A673 (cell line): Measurements from ENCODE around the gene ATP2B2. TPM values are rescaled to one million over a fixed set of nuclear protein-coding genes. Genes with fewer than 3 reads are reported as not detected.

ENCODE experiments used
- BruUV-seq: library from RNA; stranded (reverse); fragments of 400-500 nt; replicated peaks from 2 replicates; lab custom pipeline; 2021; lab: Mats Ljungman, UMichigan
- CTCF ChIA-PET: fragments of 300-600 bp; sonication (Branson Sonifier 250); formaldehyde crosslinking; loops from one replicate; lab custom pipeline; 2022; ENCODE audit warnings: antibody characterized with exemption; lab: Charles Lee
- POLR2A ChIA-PET: fragments of 300-600 bp; sonication (Branson Sonifier 250); formaldehyde crosslinking; loops from one replicate; lab custom pipeline; 2022; ENCODE audit warnings: antibody characterized with exemption; ENCODE audit not compliant: low non-redundant PET; lab: Charles Lee
- DNase-seq: peaks from one replicate; pipeline ENCODE4 v3.0.0-alpha.2; 2015; ENCODE audit warnings: low spot score
- H3K27ac ChIP-seq: fragments of 200-600 bp; sonication (generic); 2 replicates; pipeline ENCODE4 v1.5.1; 2016; ENCODE audit warnings: mixed run types, low read depth, mild to moderate bottlenecking, mixed read lengths, antibody characterized with exemption, low read length; ENCODE audit not compliant: poor library complexity, severe bottlenecking
- H3K27me3 ChIP-seq: fragments of 200-600 bp; sonication (generic); replicated peaks from 2 replicates; pipeline ENCODE4 v1.6.1; 2017; ENCODE audit warnings: mixed run types, low read depth, mild to moderate bottlenecking, mixed read lengths, antibody characterized with exemption, low read length; ENCODE audit not compliant: insufficient read depth, poor library complexity
- H3K36me3 ChIP-seq: fragments of 200-600 bp; sonication (generic); 2 replicates; pipeline ENCODE4 v1.6.1; 2016; ENCODE audit warnings: mixed run types, mild to moderate bottlenecking, mixed read lengths, antibody characterized with exemption, low read length; ENCODE audit not compliant: insufficient read depth, poor library complexity, severe bottlenecking
- H3K4me1 ChIP-seq: fragments of 200-600 bp; sonication (generic); 2 replicates; pipeline ENCODE4 v1.6.1; 2017; ENCODE audit warnings: mixed run types, mild to moderate bottlenecking, mixed read lengths, antibody characterized with exemption, low read length; ENCODE audit not compliant: insufficient read depth, poor library complexity, severe bottlenecking
- H3K4me3 ChIP-seq: fragments of 200-600 bp; sonication (generic); 2 replicates; pipeline ENCODE4 v1.5.1; 2016; ENCODE audit warnings: low read depth, mixed run types, mild to moderate bottlenecking, mixed read lengths, low read length; ENCODE audit not compliant: poor library complexity, severe bottlenecking
- H3K9me3 ChIP-seq: fragments of 200-600 bp; sonication (generic); 2 replicates; pipeline ENCODE4 v1.6.1; 2016; ENCODE audit warnings: mixed run types, low read depth, mild to moderate bottlenecking, mixed read lengths, antibody characterized with exemption, low read length; ENCODE audit not compliant: poor library complexity, severe bottlenecking
- EZH2 ChIP-seq: fragments of 200-600 bp; sonication (generic); IDR thresholded peaks from 2 replicates; pipeline ENCODE4 v1.6.1; 2017; ENCODE audit warnings: borderline replicate concordance, low read depth, mild to moderate bottlenecking, mixed read lengths, antibody characterized with exemption, low read length; ENCODE audit not compliant: poor library complexity, severe bottlenecking
- intact Hi-C: fragments of 100-400 bp; cut with micrococcal nuclease; formaldehyde crosslinking; loops from one replicate; pipeline ENCODE4 v1.10.0; 2022; ENCODE audit not compliant: unreplicated experiment
- total RNA-seq: library from RNA; stranded (reverse); gene quantifications from 2 replicates; pipeline ENCODE4 v1.2.3, GENCODE V29; 2021
- TF ChIP-seq, protein P1 (sequence below): fragments of 300-800, 200-600 bp; sonication (generic); conservative IDR thresholded peaks from 2 replicates; pipeline ENCODE4 v1.5.1; 2017; ENCODE audit warnings: low read depth, mild to moderate bottlenecking, antibody characterized with exemption, low read length, moderate library complexity, mixed read lengths

ATP2B2 gene
- total RNA-seq, 1 experiment from 2014 or later, result 0.17 TPM

DNA sequence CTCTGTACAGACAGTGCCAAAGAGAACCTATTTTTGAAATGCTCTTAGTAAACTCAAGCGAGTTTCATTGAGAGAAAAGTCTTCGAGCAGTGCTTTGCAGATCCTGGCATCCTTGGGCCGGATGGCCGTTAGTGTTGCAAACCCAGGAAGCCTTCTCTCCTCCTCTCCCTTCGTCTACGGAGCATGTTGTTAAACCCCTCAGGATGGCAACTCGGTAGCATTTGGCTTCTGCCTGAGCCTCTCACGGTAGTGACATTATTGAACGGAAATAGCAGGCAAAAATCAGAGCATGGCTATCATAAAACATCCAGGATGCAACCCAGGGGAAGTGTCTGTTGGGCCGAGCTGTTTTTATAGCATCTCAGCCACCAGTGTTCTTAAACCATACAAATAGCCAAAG is 177.8 kb downstream of the ATP2B2 start:
- Histone ChIP-seq H3K4me1 (no peaks in the 10 kb centered on the region), H3K27me3 (peaks cover 75% of the 10 kb centered on the region), H3K4me3 (no peak overlapping the region), H3K9me3 (no peaks in the 10 kb centered on the region), H3K27ac (no peak overlapping the region), H3K36me3 (no peaks in the 10 kb centered on the region)
- ChIA-PET POLR2A (no interaction called here), CTCF (no interaction called here)
- TF ChIP-seq EZH2, result no peak
- TF ChIP-seq, protein P1, sequence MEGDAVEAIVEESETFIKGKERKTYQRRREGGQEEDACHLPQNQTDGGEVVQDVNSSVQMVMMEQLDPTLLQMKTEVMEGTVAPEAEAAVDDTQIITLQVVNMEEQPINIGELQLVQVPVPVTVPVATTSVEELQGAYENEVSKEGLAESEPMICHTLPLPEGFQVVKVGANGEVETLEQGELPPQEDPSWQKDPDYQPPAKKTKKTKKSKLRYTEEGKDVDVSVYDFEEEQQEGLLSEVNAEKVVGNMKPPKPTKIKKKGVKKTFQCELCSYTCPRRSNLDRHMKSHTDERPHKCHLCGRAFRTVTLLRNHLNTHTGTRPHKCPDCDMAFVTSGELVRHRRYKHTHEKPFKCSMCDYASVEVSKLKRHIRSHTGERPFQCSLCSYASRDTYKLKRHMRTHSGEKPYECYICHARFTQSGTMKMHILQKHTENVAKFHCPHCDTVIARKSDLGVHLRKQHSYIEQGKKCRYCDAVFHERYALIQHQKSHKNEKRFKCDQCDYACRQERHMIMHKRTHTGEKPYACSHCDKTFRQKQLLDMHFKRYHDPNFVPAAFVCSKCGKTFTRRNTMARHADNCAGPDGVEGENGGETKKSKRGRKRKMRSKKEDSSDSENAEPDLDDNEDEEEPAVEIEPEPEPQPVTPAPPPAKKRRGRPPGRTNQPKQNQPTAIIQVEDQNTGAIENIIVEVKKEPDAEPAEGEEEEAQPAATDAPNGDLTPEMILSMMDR, result no peak
- intact Hi-C loops, result no loop called here
- BruUV-seq, result no TSS peak
- no peak for DNase-seq

DNA sequence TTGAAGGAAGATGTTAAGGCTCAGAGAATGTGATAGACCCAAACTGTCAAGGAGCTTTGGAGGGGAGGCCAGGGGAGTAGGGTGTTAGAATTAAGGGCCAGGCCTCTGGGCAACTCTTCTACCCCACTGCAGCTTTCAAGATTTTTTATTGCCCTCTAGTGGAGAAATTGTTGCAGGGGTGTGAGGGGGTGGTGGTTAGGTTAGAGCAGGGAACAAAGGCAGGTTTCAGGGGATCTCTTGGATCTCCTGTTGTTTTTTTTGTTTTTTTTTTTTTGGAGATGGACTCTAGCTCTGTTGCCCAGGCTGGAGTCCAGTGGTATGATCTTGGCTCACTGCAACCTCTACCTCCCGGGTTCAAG is 183.1 kb downstream of the ATP2B2 start:
- TF ChIP-seq EZH2, result no peak
- TF ChIP-seq, protein P1, result peak; percentile 55
- no TSS peak for BruUV-seq
- CTCF ChIA-PET, result interaction anchor here (0.7 kb wide), 2 partner anchors 604 to 658 kb away, joined by 3 to 6 read pairs; no protein-coding TSS in a partner anchor
- POLR2A ChIA-PET, result no interaction called here
- intact Hi-C loops, result no loop called here
- H3K27ac ChIP-seq, result no peak overlapping the region
- no peaks in the 10 kb centered on the region for H3K9me3 ChIP-seq
- DNase-seq, result peak; percentile 46
- H3K36me3 ChIP-seq, result peaks cover 18% of the 10 kb centered on the region
- no peak overlapping the region for H3K4me3 ChIP-seq
- peaks cover 25% of the 10 kb centered on the region for H3K27me3 ChIP-seq
- no peaks in the 10 kb centered on the region for H3K4me1 ChIP-seq

DNA sequence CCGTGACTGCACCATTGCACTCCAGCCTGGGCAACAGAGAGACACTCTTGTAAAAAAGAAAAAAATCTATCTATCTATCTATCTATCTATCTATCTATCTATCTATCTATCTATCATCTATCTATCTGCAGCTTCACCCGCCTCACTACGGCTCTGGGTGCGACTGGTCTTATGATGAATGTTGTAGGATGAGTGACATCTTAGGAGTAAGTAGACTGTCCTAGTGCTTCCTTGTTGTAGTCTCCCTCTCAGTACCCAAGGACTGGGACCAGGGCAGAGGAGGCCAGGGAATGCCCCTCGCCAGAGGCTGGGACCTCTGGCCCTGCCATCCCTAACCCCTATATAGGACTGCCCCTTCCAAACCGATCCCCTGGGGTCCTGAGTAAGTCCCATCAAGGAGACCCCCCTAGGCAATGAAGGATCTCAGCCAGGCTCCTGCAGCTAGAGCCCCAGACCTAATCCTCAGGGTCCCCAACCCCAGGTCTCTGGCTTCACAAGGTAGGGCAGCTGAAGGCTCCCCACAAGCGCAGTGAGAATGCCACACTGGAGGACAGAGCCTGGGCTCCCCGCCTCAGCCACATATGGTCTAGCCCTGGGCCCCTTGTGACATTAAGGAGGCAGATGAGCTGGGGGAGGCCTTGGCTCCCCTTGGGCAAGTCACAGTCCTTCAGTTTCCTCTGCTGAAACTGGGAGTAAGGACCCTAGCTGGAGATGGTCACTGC is 183.6 kb downstream of the ATP2B2 start:
- intact Hi-C loops, result no loop called here
- ChIA-PET POLR2A (no interaction called here), CTCF (interaction anchor here (0.6 to 0.7 kb wide), 3 partner anchors 158 to 659 kb away, joined by 3 to 5 read pairs (median 3); no protein-coding TSS in a partner anchor)
- no peak overlapping the region for H3K27ac ChIP-seq
- TF ChIP-seq EZH2, result no peak
- TF ChIP-seq, protein P1, result no peak
- no peak for DNase-seq
- BruUV-seq, result no TSS peak
- peaks cover 22% of the 10 kb centered on the region for H3K36me3 ChIP-seq
- peak overlapping the region; percentile 85 for H3K4me3 ChIP-seq
- H3K9me3 ChIP-seq, result no peaks in the 10 kb centered on the region
- H3K27me3 ChIP-seq, result peaks cover 20% of the 10 kb centered on the region
- no peaks in the 10 kb centered on the region for H3K4me1 ChIP-seq
